HCT116 (cell line): ENCODE data around the gene UNK. TPM values are rescaled to one million over a fixed set of nuclear protein-coding genes. Genes with fewer than 3 reads are reported as not detected.
A peak's percentile ranks its signal among the peaks of the same experiment; 100 is the strongest.

Experiments
- ATAC-seq: fragments of 200-7000 bp; cut with Tn5 transposase; 2 replicates; pipeline ENCODE4 v1.9.1; 2020; ENCODE audit warnings: mild to moderate bottlenecking, moderate library complexity
- BruUV-seq: library from RNA; stranded (reverse); fragments of 400-500 nt; replicated peaks from 2 replicates; lab custom pipeline; 2021; lab: Mats Ljungman, UMichigan
- CTCF ChIA-PET: fragments of 300-600 bp; sonication (Branson Sonifier 250); formaldehyde crosslinking; loops from one replicate; lab custom pipeline; 2021; ENCODE audit warnings: antibody characterized with exemption; lab: Charles Lee
- POLR2A ChIA-PET: fragments of 300-600, 350-600 bp; sonication (Branson Sonifier 250); formaldehyde crosslinking; loops from one replicate; lab custom pipeline; 2021; ENCODE audit warnings: antibody characterized with exemption; lab: Charles Lee
- RAD21 ChIA-PET, 2 experiments: fragments of 300-600 bp; sonication (Branson Sonifier 250); formaldehyde crosslinking; loops; one replicate each; lab custom pipeline; 2023; ENCODE audit warnings: low total read pairs in 2 of 2; ENCODE audit not compliant: uncharacterized antibody in 2 of 2, unreplicated experiment in 2 of 2, low non-redundant PET in 1 of 2; lab: Charles Lee
- DNase-seq: peaks from one replicate; pipeline ENCODE4 v3.0.0-alpha.2; 2010; ENCODE audit warnings: low read depth, low spot score
- H2AFZ ChIP-seq: fragments of 200-600 bp; shearing (Covaris generic), sonication (generic); 2 replicates; pipeline ENCODE4 v1.6.1; 2017; ENCODE audit warnings: low read depth, mixed run types, mixed read lengths, antibody characterized with exemption, low read length; ENCODE audit not compliant: poor library complexity, severe bottlenecking
- H3K27ac ChIP-seq: 2 replicates; pipeline ENCODE4 v1.5.1; 2012; ENCODE audit warnings: low read depth, low read length
- H3K27me3 ChIP-seq: fragments of 200-600 bp; sonication (generic); 2 replicates; pipeline ENCODE4 v1.6.1; 2016; ENCODE audit warnings: mixed run types, low read length, mixed read lengths; ENCODE audit not compliant: insufficient read depth
- H3K36me3 ChIP-seq, 2 experiments: fragments of 200-500 bp in 1 of 2; fragments of 200-600 bp in 1 of 2; sonication (Bioruptor generic) in 1 of 2; sonication (generic) in 1 of 2; 2 replicates each; pipeline versions ENCODE4 v1.5.1 to v1.6.1; 2014 to 2016; ENCODE audit warnings: low read length in 2 of 2, inconsistent platforms in 1 of 2, mixed read lengths in 1 of 2, mixed run types in 1 of 2; ENCODE audit not compliant: insufficient read depth in 2 of 2, control insufficient read depth in 1 of 2
- H3K4me1 ChIP-seq, 2 experiments: fragments of 200-600 bp in 1 of 2; sonication (generic) in 1 of 2; 2 replicates each; pipeline versions ENCODE4 v1.5.1 to v1.6.1; 2012 to 2017; ENCODE audit warnings: low read length in 2 of 2, inconsistent platforms in 1 of 2, mild to moderate bottlenecking in 1 of 2, mixed read lengths in 1 of 2, mixed run types in 1 of 2, moderate library complexity in 1 of 2; ENCODE audit not compliant: insufficient read depth in 2 of 2, control insufficient read depth in 1 of 2
- H3K4me2 ChIP-seq: fragments of 200-600 bp; sonication (generic); 2 replicates; pipeline ENCODE4 v1.6.1; 2017; ENCODE audit warnings: mixed run types, low read length, mixed read lengths
- H3K4me3 ChIP-seq, 2 experiments: fragments of 200-600 bp in 1 of 2; sonication (generic) in 1 of 2; replicated peaks in 1 of 2; 2 replicates each; pipeline ENCODE4 v1.5.1; 2011 to 2016; ENCODE audit warnings: low read length in 2 of 2, control low read depth in 1 of 2, low read depth in 1 of 2, mild to moderate bottlenecking in 1 of 2, mixed read lengths in 1 of 2, mixed run types in 1 of 2
- H3K79me2 ChIP-seq: fragments of 200-600 bp; sonication (generic); 2 replicates; pipeline ENCODE4 v1.6.1; 2017; ENCODE audit warnings: mild to moderate bottlenecking, mixed run types, low read length, moderate library complexity, mixed read lengths; ENCODE audit not compliant: insufficient read depth
- H3K9ac ChIP-seq: fragments of 200-600 bp; sonication (generic); 2 replicates; pipeline ENCODE4 v1.6.1; 2016; ENCODE audit warnings: low read length, mixed read lengths
- H3K9me2 ChIP-seq: fragments of 200-600 bp; sonication (generic), shearing (Covaris generic); 2 replicates; pipeline ENCODE4 v1.6.1; 2017; ENCODE audit warnings: mixed run types, mild to moderate bottlenecking, moderate library complexity; ENCODE audit not compliant: insufficient read depth
- H3K9me3 ChIP-seq, 2 experiments: fragments of 200-500 bp in 1 of 2; fragments of 200-600 bp in 1 of 2; sonication (Bioruptor generic) in 1 of 2; sonication (generic) in 1 of 2; 2 replicates each; pipeline ENCODE4 v1.6.1; 2014 to 2017; ENCODE audit warnings: low read length in 2 of 2, mixed read lengths in 2 of 2, inconsistent platforms in 1 of 2, low read depth in 1 of 2, mild to moderate bottlenecking in 1 of 2, mixed run types in 1 of 2, moderate library complexity in 1 of 2; ENCODE audit not compliant: control insufficient read depth in 1 of 2, insufficient read depth in 1 of 2
- H4K20me1 ChIP-seq: fragments of 200-600 bp; sonication (generic), shearing (Covaris generic); 2 replicates; pipeline ENCODE4 v1.6.1; 2017; ENCODE audit warnings: mixed run types, mild to moderate bottlenecking, moderate library complexity; ENCODE audit not compliant: insufficient read depth
- EZH2 ChIP-seq: fragments of 200-600 bp; sonication (generic); IDR thresholded peaks from 2 replicates; pipeline ENCODE4 v1.6.1; 2017; ENCODE audit warnings: antibody characterized with exemption, mixed run types
- intact Hi-C: fragments of 100-400 bp; cut with micrococcal nuclease; formaldehyde crosslinking; loops from 2 replicates; pipeline ENCODE4 v1.10.0; 2022
- total RNA-seq: library from RNA; stranded (reverse); gene quantifications from one replicate; pipeline ENCODE4 v1.2.1, GENCODE V29; 2021; ENCODE audit not compliant: unreplicated experiment
- TF ChIP-seq, protein P1 (sequence below), 3 experiments: fragments of 200-600 bp in 1 of 3; sonication (generic) in 1 of 3; IDR thresholded peaks in 2 of 3; conservative IDR thresholded peaks in 1 of 3; 2 replicates each; pipeline ENCODE4 v1.5.1; 2012 to 2017; ENCODE audit warnings: low read depth in 2 of 3, low read length in 2 of 3, antibody characterized with exemption in 1 of 3, borderline replicate concordance in 1 of 3, control low read depth in 1 of 3, mild to moderate bottlenecking in 1 of 3, mixed read lengths in 1 of 3, mixed run types in 1 of 3, moderate library complexity in 1 of 3; ENCODE audit not compliant: insufficient read depth in 1 of 3

The UNK gene
- total RNA-seq, 1 experiment from 2014 or later: 40.6 TPM

- ChIA-PET RAD21 (no interaction called here), POLR2A (interaction anchor here (0.5 to 5.1 kb wide), 7 partner anchors 9 to 661 kb away, joined by 3 to 74 read pairs (median 3); partner anchors contain the start of gene GALK1)
Measured at GRCh38 chr17:75773808-75774470, 10.7 kb upstream of the UNK start.

More at GRCh38 chr17:75773808-75774470, 10.7 kb upstream of the UNK start:
- TF ChIP-seq, protein P1, sequence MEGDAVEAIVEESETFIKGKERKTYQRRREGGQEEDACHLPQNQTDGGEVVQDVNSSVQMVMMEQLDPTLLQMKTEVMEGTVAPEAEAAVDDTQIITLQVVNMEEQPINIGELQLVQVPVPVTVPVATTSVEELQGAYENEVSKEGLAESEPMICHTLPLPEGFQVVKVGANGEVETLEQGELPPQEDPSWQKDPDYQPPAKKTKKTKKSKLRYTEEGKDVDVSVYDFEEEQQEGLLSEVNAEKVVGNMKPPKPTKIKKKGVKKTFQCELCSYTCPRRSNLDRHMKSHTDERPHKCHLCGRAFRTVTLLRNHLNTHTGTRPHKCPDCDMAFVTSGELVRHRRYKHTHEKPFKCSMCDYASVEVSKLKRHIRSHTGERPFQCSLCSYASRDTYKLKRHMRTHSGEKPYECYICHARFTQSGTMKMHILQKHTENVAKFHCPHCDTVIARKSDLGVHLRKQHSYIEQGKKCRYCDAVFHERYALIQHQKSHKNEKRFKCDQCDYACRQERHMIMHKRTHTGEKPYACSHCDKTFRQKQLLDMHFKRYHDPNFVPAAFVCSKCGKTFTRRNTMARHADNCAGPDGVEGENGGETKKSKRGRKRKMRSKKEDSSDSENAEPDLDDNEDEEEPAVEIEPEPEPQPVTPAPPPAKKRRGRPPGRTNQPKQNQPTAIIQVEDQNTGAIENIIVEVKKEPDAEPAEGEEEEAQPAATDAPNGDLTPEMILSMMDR (IDR thresholded peaks at IDR 0.05 in 2 of 3, conservative IDR thresholded peaks at IDR 0.05 in 1 of 3; ENCODE audit: borderline replicate concordance in 1 of 3, insufficient read depth in 1 of 3, low read depth in 2 of 3, low read length in 2 of 3): peak in 2 of 3 experiments; percentile 45 to 62; a peak in 3 of 6 replicates
- TF ChIP-seq EZH2: no peak
- TF ChIP-seq, all 23 proteins: peak for 1
- intact Hi-C loops: no loop called here
- no peak overlapping the region for H2AFZ ChIP-seq
- DNase-seq: no peak
- CTCF ChIA-PET: interaction anchor here (1.1 to 3.7 kb wide), 9 partner anchors 9 to 226 kb away, joined by 3 to 23 read pairs (median 4); partner anchors contain the start of genes CDK3 and GALK1
- BruUV-seq: no TSS peak
- H3K79me2 ChIP-seq: peaks cover 21% of the 10 kb centered on the region
- peak; percentile 30; the same call in 1 of the 2 replicates for ATAC-seq
- no peak overlapping the region for H3K4me2 ChIP-seq
- H3K4me1 ChIP-seq: peaks cover 9 to 38% of the 10 kb centered on the region in 2 experiments
- no peaks in the 10 kb centered on the region for H3K27me3 ChIP-seq
- no peaks in the 10 kb centered on the region for H3K9me2 ChIP-seq
- H3K9ac ChIP-seq: no peak overlapping the region
- no peaks in the 10 kb centered on the region for H3K9me3 ChIP-seq
- no peak overlapping the region for H3K27ac ChIP-seq
- H3K4me3 ChIP-seq: no peak overlapping the region
- peaks cover 16 to 28% of the 10 kb centered on the region in 2 experiments for H3K36me3 ChIP-seq
- H4K20me1 ChIP-seq: peaks cover 25% of the 10 kb centered on the region
